ENCODE measurements around the gene EGR1.
"Not testable (repeated sequence)": the region's sequence is repeated elsewhere in the genome, so short reads cannot be mapped to it uniquely, and the experiment has no call there.

Gene EGR1

GRCh38 chr5:138472353-138472752 is 7.1 kb downstream of the EGR1 start:
- Histone ChIP-seq H3K27ac (ENCODE audit: low read depth, low read length) (no peak overlapping the region), H3K9me3 (ENCODE audit: control insufficient read depth, insufficient read depth, low read depth, low read length) (no peaks in the 10 kb centered on the region), H3K4me1 (ENCODE audit: control insufficient read depth, insufficient read depth, low read length) (peaks cover 7% of the 10 kb centered on the region), H3K9ac (ENCODE audit: low read length) (no peak overlapping the region), H3K4me3 (ENCODE audit: low read depth, low read length) (no peak overlapping the region), H3K36me3 (ENCODE audit: control insufficient read depth, insufficient read depth, low read length) (peaks cover 9% of the 10 kb centered on the region), H3K27me3 (ENCODE audit: control insufficient read depth, insufficient read depth, low read length) (peaks cover 9% of the 10 kb centered on the region)

- H3K36me3 ChIP-seq (ENCODE audit: control insufficient read depth, insufficient read depth, low read length); H3K9me3 ChIP-seq (ENCODE audit: control insufficient read depth, insufficient read depth, low read depth, low read length); H3K9ac ChIP-seq (ENCODE audit: low read length); H3K4me1 ChIP-seq (ENCODE audit: control insufficient read depth, insufficient read depth, low read length); H3K4me3 ChIP-seq (ENCODE audit: low read depth, low read length); H3K27me3 ChIP-seq (ENCODE audit: control insufficient read depth, insufficient read depth, low read length); H3K27ac ChIP-seq (ENCODE audit: low read depth, low read length): not testable (repeated sequence)
These were observed 7.9 kb downstream of the EGR1 start for GRCh38 chr5:138473151-138473550.

GRCh38 chr5:138476918-138477317 is 11.6 kb downstream of the EGR1 start:
- Histone ChIP-seq H3K36me3 (ENCODE audit: control insufficient read depth, insufficient read depth, low read length) (no peaks in the 10 kb centered on the region), H3K27me3 (ENCODE audit: control insufficient read depth, insufficient read depth, low read length) (no peaks in the 10 kb centered on the region), H3K27ac (ENCODE audit: low read depth, low read length) (no peak overlapping the region), H3K9ac (ENCODE audit: low read length) (no peak overlapping the region), H3K9me3 (ENCODE audit: control insufficient read depth, insufficient read depth, low read depth, low read length) (no peaks in the 10 kb centered on the region), H3K4me3 (ENCODE audit: low read depth, low read length) (no peak overlapping the region), H3K4me1 (ENCODE audit: control insufficient read depth, insufficient read depth, low read length) (peaks cover 7% of the 10 kb centered on the region)

GRCh38 chr5:138482638-138483037 is 17.4 kb downstream of the EGR1 start:
- Histone ChIP-seq H3K4me3 (ENCODE audit: low read depth, low read length) (no peak overlapping the region), H3K4me1 (ENCODE audit: control insufficient read depth, insufficient read depth, low read length) (no peaks in the 10 kb centered on the region), H3K9me3 (ENCODE audit: control insufficient read depth, insufficient read depth, low read depth, low read length) (no peaks in the 10 kb centered on the region), H3K9ac (ENCODE audit: low read length) (no peak overlapping the region), H3K36me3 (ENCODE audit: control insufficient read depth, insufficient read depth, low read length) (no peaks in the 10 kb centered on the region), H3K27ac (ENCODE audit: low read depth, low read length) (no peak overlapping the region), H3K27me3 (ENCODE audit: control insufficient read depth, insufficient read depth, low read length) (no peaks in the 10 kb centered on the region)

GRCh38 chr5:138488481-138488945 is 23.2 kb downstream of the EGR1 start:
- H3K27ac ChIP-seq (ENCODE audit: low read depth, low read length) = no peak overlapping the region
- no peaks in the 10 kb centered on the region for H3K9me3 ChIP-seq (ENCODE audit: control insufficient read depth, insufficient read depth, low read depth, low read length)
- no peaks in the 10 kb centered on the region for H3K36me3 ChIP-seq (ENCODE audit: control insufficient read depth, insufficient read depth, low read length)
- peaks cover 28% of the 10 kb centered on the region for H3K27me3 ChIP-seq (ENCODE audit: control insufficient read depth, insufficient read depth, low read length)
- peaks cover 21% of the 10 kb centered on the region for H3K4me1 ChIP-seq (ENCODE audit: control insufficient read depth, insufficient read depth, low read length)
- H3K4me3 ChIP-seq (ENCODE audit: low read depth, low read length) = no peak overlapping the region
- H3K9ac ChIP-seq (ENCODE audit: low read length) = no peak overlapping the region

GRCh38 chr5:138489683-138490061 is 24.4 kb downstream of the EGR1 start:
- Histone ChIP-seq H3K9me3 (ENCODE audit: control insufficient read depth, insufficient read depth, low read depth, low read length) (no peaks in the 10 kb centered on the region), H3K4me3 (ENCODE audit: low read depth, low read length) (no peak overlapping the region), H3K9ac (ENCODE audit: low read length) (no peak overlapping the region), H3K4me1 (ENCODE audit: control insufficient read depth, insufficient read depth, low read length) (peaks cover 26% of the 10 kb centered on the region), H3K36me3 (ENCODE audit: control insufficient read depth, insufficient read depth, low read length) (no peaks in the 10 kb centered on the region), H3K27me3 (ENCODE audit: control insufficient read depth, insufficient read depth, low read length) (peaks cover 28% of the 10 kb centered on the region), H3K27ac (ENCODE audit: low read depth, low read length) (no peak overlapping the region)

- Histone ChIP-seq H3K27me3 (ENCODE audit: control insufficient read depth, insufficient read depth, low read length) (peaks cover 28% of the 10 kb centered on the region), H3K36me3 (ENCODE audit: control insufficient read depth, insufficient read depth, low read length) (no peaks in the 10 kb centered on the region), H3K27ac (ENCODE audit: low read depth, low read length) (no peak overlapping the region), H3K4me1 (ENCODE audit: control insufficient read depth, insufficient read depth, low read length) (peaks cover 26% of the 10 kb centered on the region), H3K9ac (ENCODE audit: low read length) (no peak overlapping the region), H3K9me3 (ENCODE audit: control insufficient read depth, insufficient read depth, low read depth, low read length) (no peaks in the 10 kb centered on the region), H3K4me3 (ENCODE audit: low read depth, low read length) (peak overlapping the region; percentile 60; the same call in 1 of the 2 replicates)
These were observed 25.5 kb downstream of the EGR1 start for GRCh38 chr5:138490648-138491283.

- peak overlapping the region; percentile 60 for H3K4me3 ChIP-seq (ENCODE audit: low read depth, low read length)
- peaks cover 28% of the 10 kb centered on the region for H3K27me3 ChIP-seq (ENCODE audit: control insufficient read depth, insufficient read depth, low read length)
- H3K36me3 ChIP-seq (ENCODE audit: control insufficient read depth, insufficient read depth, low read length) = no peaks in the 10 kb centered on the region
- H3K9me3 ChIP-seq (ENCODE audit: control insufficient read depth, insufficient read depth, low read depth, low read length) = no peaks in the 10 kb centered on the region
- H3K27ac ChIP-seq (ENCODE audit: low read depth, low read length) = no peak overlapping the region
- H3K9ac ChIP-seq (ENCODE audit: low read length) = peak overlapping the region; percentile 62
- H3K4me1 ChIP-seq (ENCODE audit: control insufficient read depth, insufficient read depth, low read length) = peaks cover 26% of the 10 kb centered on the region
These were observed 26.0 kb downstream of the EGR1 start for GRCh38 chr5:138491284-138491648.

- H3K4me3 ChIP-seq (ENCODE audit: low read depth, low read length) = peak overlapping the region; percentile 63
- no peaks in the 10 kb centered on the region for H3K36me3 ChIP-seq (ENCODE audit: control insufficient read depth, insufficient read depth, low read length)
- peaks cover 26% of the 10 kb centered on the region for H3K4me1 ChIP-seq (ENCODE audit: control insufficient read depth, insufficient read depth, low read length)
- peaks cover 28% of the 10 kb centered on the region for H3K27me3 ChIP-seq (ENCODE audit: control insufficient read depth, insufficient read depth, low read length)
- H3K27ac ChIP-seq (ENCODE audit: low read depth, low read length) = no peak overlapping the region; the same call in 1 of the 2 replicates
- peak overlapping the region; percentile 77 for H3K9ac ChIP-seq (ENCODE audit: low read length)
- no peaks in the 10 kb centered on the region for H3K9me3 ChIP-seq (ENCODE audit: control insufficient read depth, insufficient read depth, low read depth, low read length)
These were observed 26.6 kb downstream of the EGR1 start for GRCh38 chr5:138491669-138492559.

GRCh38 chr5:138492560-138493045 is 27.3 kb downstream of the EGR1 start:
- Histone ChIP-seq H3K9ac (ENCODE audit: low read length) (peak overlapping the region; percentile 77), H3K27ac (ENCODE audit: low read depth, low read length) (no peak overlapping the region; the same call in 1 of the 2 replicates), H3K27me3 (ENCODE audit: control insufficient read depth, insufficient read depth, low read length) (peaks cover 28% of the 10 kb centered on the region), H3K4me3 (ENCODE audit: low read depth, low read length) (peak overlapping the region; percentile 63), H3K4me1 (ENCODE audit: control insufficient read depth, insufficient read depth, low read length) (peaks cover 26% of the 10 kb centered on the region), H3K36me3 (ENCODE audit: control insufficient read depth, insufficient read depth, low read length) (no peaks in the 10 kb centered on the region), H3K9me3 (ENCODE audit: control insufficient read depth, insufficient read depth, low read depth, low read length) (no peaks in the 10 kb centered on the region)

GRCh38 chr5:138495351-138495750 is 30.1 kb downstream of the EGR1 start:
- Histone ChIP-seq H3K36me3 (ENCODE audit: control insufficient read depth, insufficient read depth, low read length) (no peaks in the 10 kb centered on the region), H3K4me1 (ENCODE audit: control insufficient read depth, insufficient read depth, low read length) (peaks cover 22% of the 10 kb centered on the region), H3K9ac (ENCODE audit: low read length) (no peak overlapping the region), H3K27me3 (ENCODE audit: control insufficient read depth, insufficient read depth, low read length) (peaks cover 14% of the 10 kb centered on the region), H3K4me3 (ENCODE audit: low read depth, low read length) (no peak overlapping the region), H3K9me3 (ENCODE audit: control insufficient read depth, insufficient read depth, low read depth, low read length) (no peaks in the 10 kb centered on the region), H3K27ac (ENCODE audit: low read depth, low read length) (no peak overlapping the region)

Data from HUES6 (cell line).